ENCODE data around the gene DAP.

Gene DAP

DNA sequence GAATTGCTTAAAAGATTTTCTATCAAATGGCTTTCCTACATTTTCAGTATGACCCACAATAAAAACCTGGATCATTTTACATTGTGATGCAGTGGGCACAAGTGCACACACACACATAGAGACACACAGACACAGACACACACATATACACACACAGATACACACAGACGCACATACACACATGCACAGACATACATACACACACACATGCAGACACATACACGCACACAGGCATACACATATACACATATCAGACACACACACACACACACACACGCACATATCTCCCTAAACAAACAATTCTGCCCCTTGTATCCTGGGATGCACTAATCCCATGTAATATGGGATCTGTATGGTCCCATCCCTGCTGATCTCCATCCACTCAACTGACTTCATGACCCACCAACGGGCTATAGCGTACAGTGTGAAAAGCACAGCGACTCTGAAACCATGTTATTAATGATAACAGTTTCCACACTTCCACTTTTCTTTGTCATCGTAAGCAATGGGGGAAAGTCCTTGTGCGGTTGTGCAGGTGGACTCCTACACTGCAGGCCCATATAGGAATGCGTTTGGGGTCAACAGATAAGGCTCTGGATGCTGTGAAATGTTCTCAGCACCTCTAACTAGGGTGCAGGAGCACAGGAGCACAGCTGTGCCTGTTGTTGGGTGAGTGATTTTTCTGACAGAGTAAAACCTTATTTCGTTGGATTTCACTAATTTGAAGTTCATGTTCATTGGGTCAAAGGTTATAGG is 52.7 kb downstream of the DAP start:
- no peaks in the 10 kb centered on the region for H3K27me3 ChIP-seq (replicated peaks in 2 of 5; ENCODE audit: control insufficient read depth in 4 of 5, insufficient read depth in 5 of 5, low read length in 4 of 5)
- DNase-seq, result no peak
- H3K9me3 ChIP-seq (ENCODE audit: control extremely low read depth in 1 of 5, control insufficient read depth in 4 of 5, insufficient read depth in 2 of 5, low read depth in 1 of 5, low read length in 4 of 5), result no peaks in the 10 kb centered on the region
- peaks cover 0 to 45% (median 10%) of the 10 kb centered on the region in 4 experiments for H3K36me3 ChIP-seq (ENCODE audit: control insufficient read depth in 4 of 4, insufficient read depth in 4 of 4, low read length in 3 of 4)
- WGBS (ENCODE audit: insufficient coverage), result 92% methylated on average over 5 of the region's 10 CpGs
- CTCF ChIA-PET, result interaction anchor here (1.2 kb wide), 1 partner anchor 24 kb away, joined by 3 read pairs; no protein-coding TSS in a partner anchor
- no peak overlapping the region for H3K27ac ChIP-seq (ENCODE audit: insufficient read depth in 1 of 2, low read depth in 1 of 2, low read length in 2 of 2, poor library complexity in 1 of 2, severe bottlenecking in 2 of 2)
- POLR2A ChIA-PET, result no interaction called here
- peaks cover 5 to 20% (median 14%) of the 10 kb centered on the region in 4 experiments for H3K4me1 ChIP-seq (ENCODE audit: control extremely low read depth in 1 of 4, control insufficient read depth in 4 of 4, insufficient read depth in 4 of 4, low read length in 3 of 4)
- H3K4me3 ChIP-seq (ENCODE audit: control insufficient read depth in 1 of 7, extremely low read depth in 1 of 7, insufficient read depth in 4 of 7, low read depth in 2 of 7, low read length in 6 of 7), result no peak overlapping the region

DNA sequence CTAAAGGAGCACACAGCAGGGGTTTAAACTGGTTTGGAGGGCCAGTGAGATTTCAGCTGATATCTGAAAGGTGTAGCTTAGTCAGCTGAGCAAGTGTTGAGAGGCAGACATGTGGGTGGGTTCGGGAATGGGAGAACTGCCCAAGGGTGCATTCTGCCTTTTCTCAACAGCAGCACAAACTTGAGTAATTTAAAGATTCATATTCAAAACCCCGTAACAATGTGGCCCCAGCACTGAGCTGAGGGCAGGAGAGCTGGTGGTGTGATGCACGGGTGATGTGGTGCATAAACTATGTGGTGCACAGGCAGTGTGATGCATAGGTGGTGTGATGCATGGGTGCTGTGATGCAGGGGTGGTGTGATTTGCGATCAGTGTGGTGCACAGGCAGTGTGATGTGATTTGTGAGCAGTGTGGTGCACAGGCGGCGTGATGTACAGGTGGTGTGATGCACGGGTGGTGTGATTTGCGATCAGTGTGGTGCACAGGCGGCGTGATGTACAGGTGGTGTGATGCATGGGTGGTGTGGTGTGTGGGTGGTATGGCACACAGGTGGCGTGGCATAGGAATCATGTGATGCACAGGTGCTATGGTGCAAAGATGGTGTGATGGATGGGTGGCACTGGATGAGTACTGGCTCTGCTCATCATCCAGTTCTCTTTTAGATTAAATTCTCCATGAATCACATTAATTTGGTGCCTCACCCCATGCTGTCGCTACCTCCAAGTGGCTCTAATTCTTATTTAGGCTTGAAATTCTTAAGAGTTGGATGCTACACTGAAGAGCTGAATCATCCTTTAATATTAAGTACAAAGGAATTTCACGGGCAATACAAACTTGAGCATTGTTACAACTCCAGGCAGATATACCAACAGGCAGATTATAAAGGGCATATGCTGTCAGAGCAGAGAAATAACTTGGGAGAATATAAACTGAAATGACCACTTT is 53.6 kb downstream of the DAP start:
- CTCF ChIA-PET, result interaction anchor here (1.2 kb wide), 1 partner anchor 25 kb away, joined by 3 read pairs; no protein-coding TSS in a partner anchor
- H3K4me1 ChIP-seq (ENCODE audit: control extremely low read depth in 1 of 4, control insufficient read depth in 4 of 4, insufficient read depth in 4 of 4, low read length in 3 of 4), result peaks cover 5 to 20% (median 14%) of the 10 kb centered on the region in 4 experiments
- H3K9me3 ChIP-seq (ENCODE audit: control extremely low read depth in 1 of 5, control insufficient read depth in 4 of 5, insufficient read depth in 2 of 5, low read depth in 1 of 5, low read length in 4 of 5), result no peaks in the 10 kb centered on the region
- no peak overlapping the region for H3K27ac ChIP-seq (ENCODE audit: insufficient read depth in 1 of 2, low read depth in 1 of 2, low read length in 2 of 2, poor library complexity in 1 of 2, severe bottlenecking in 2 of 2)
- H3K4me3 ChIP-seq (ENCODE audit: control insufficient read depth in 1 of 7, extremely low read depth in 1 of 7, insufficient read depth in 4 of 7, low read depth in 2 of 7, low read length in 6 of 7), result no peak overlapping the region
- POLR2A ChIA-PET, result no interaction called here
- peaks cover 0 to 43% (median 8%) of the 10 kb centered on the region in 4 experiments for H3K36me3 ChIP-seq (ENCODE audit: control insufficient read depth in 4 of 4, insufficient read depth in 4 of 4, low read length in 3 of 4)
- no peak for DNase-seq
- no peaks in the 10 kb centered on the region for H3K27me3 ChIP-seq (replicated peaks in 2 of 5; ENCODE audit: control insufficient read depth in 4 of 5, insufficient read depth in 5 of 5, low read length in 4 of 5)
- WGBS (ENCODE audit: insufficient coverage), result 98% methylated on average over 10 of the region's 13 CpGs

GRCh38 chr5:10706326-10706725 is 54.7 kb downstream of the DAP start:
- Histone ChIP-seq H3K36me3 (ENCODE audit: control insufficient read depth in 4 of 4, insufficient read depth in 4 of 4, low read length in 3 of 4) (peaks cover 0 to 40% (median 6%) of the 10 kb centered on the region in 4 experiments), H3K27ac (ENCODE audit: insufficient read depth in 1 of 2, low read depth in 1 of 2, low read length in 2 of 2, poor library complexity in 1 of 2, severe bottlenecking in 2 of 2) (no peak overlapping the region), H3K9me3 (ENCODE audit: control extremely low read depth in 1 of 5, control insufficient read depth in 4 of 5, insufficient read depth in 2 of 5, low read depth in 1 of 5, low read length in 4 of 5) (no peaks in the 10 kb centered on the region), H3K4me3 (ENCODE audit: control insufficient read depth in 1 of 7, extremely low read depth in 1 of 7, insufficient read depth in 4 of 7, low read depth in 2 of 7, low read length in 6 of 7) (no peak overlapping the region), H3K27me3 (replicated peaks in 2 of 5; ENCODE audit: control insufficient read depth in 4 of 5, insufficient read depth in 5 of 5, low read length in 4 of 5) (no peaks in the 10 kb centered on the region), H3K4me1 (ENCODE audit: control extremely low read depth in 1 of 4, control insufficient read depth in 4 of 4, insufficient read depth in 4 of 4, low read length in 3 of 4) (peaks cover 5 to 20% (median 12%) of the 10 kb centered on the region in 4 experiments)
- 91% methylated on average over 1 of the region's 4 CpGs for WGBS (ENCODE audit: insufficient coverage)
- DNase-seq, result no peak
- ChIA-PET CTCF (no interaction called here), POLR2A (no interaction called here)

DNA sequence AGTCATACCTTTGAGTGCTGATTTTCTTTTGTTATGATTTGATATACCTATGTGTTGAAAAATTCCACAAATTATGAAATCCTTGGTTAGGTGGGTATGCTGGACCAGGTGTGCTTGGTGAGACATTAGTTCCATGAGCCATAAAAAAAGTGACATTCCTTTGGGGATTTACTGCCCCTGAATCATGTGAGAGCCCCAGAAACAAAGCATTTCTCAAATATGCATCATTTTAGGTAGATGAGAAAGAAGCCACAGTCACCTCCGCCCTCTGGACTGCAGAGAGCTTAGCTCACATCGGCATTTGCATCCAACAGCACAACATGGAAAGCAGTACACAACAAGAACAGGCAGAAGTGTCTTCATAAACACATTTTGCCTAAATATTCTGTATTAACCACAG is 55.3 kb downstream of the DAP start:
- CTCF ChIA-PET, result no interaction called here
- Histone ChIP-seq H3K4me3 (ENCODE audit: control insufficient read depth in 1 of 7, extremely low read depth in 1 of 7, insufficient read depth in 4 of 7, low read depth in 2 of 7, low read length in 6 of 7) (no peak overlapping the region), H3K4me1 (ENCODE audit: control extremely low read depth in 1 of 4, control insufficient read depth in 4 of 4, insufficient read depth in 4 of 4, low read length in 3 of 4) (peaks cover 5 to 20% (median 12%) of the 10 kb centered on the region in 4 experiments), H3K9me3 (ENCODE audit: control extremely low read depth in 1 of 5, control insufficient read depth in 4 of 5, insufficient read depth in 2 of 5, low read depth in 1 of 5, low read length in 4 of 5) (no peaks in the 10 kb centered on the region), H3K27me3 (replicated peaks in 2 of 5; ENCODE audit: control insufficient read depth in 4 of 5, insufficient read depth in 5 of 5, low read length in 4 of 5) (no peaks in the 10 kb centered on the region), H3K36me3 (ENCODE audit: control insufficient read depth in 4 of 4, insufficient read depth in 4 of 4, low read length in 3 of 4) (peaks cover 0 to 39% (median 5%) of the 10 kb centered on the region in 4 experiments), H3K27ac (ENCODE audit: insufficient read depth in 1 of 2, low read depth in 1 of 2, low read length in 2 of 2, poor library complexity in 1 of 2, severe bottlenecking in 2 of 2) (no peak overlapping the region)
- POLR2A ChIA-PET, result interaction anchor here (0.6 kb wide), 1 partner anchor 252 kb away, joined by 3 read pairs; no protein-coding TSS in a partner anchor
- DNase-seq, result no peak
- 100% methylated on average over 1 of the region's 2 CpGs for WGBS (ENCODE audit: insufficient coverage)

GRCh38 chr5:10704949-10705621 is 55.9 kb downstream of the DAP start:
- ChIA-PET CTCF (no interaction called here), POLR2A (interaction anchor here (0.6 kb wide), 1 partner anchor 251 kb away, joined by 3 read pairs; no protein-coding TSS in a partner anchor)
- Histone ChIP-seq H3K4me3 (ENCODE audit: control insufficient read depth in 1 of 7, extremely low read depth in 1 of 7, insufficient read depth in 4 of 7, low read depth in 2 of 7, low read length in 6 of 7) (no peak overlapping the region), H3K27me3 (replicated peaks in 2 of 5; ENCODE audit: control insufficient read depth in 4 of 5, insufficient read depth in 5 of 5, low read length in 4 of 5) (no peaks in the 10 kb centered on the region), H3K9me3 (ENCODE audit: control extremely low read depth in 1 of 5, control insufficient read depth in 4 of 5, insufficient read depth in 2 of 5, low read depth in 1 of 5, low read length in 4 of 5) (no peaks in the 10 kb centered on the region), H3K27ac (ENCODE audit: insufficient read depth in 1 of 2, low read depth in 1 of 2, low read length in 2 of 2, poor library complexity in 1 of 2, severe bottlenecking in 2 of 2) (no peak overlapping the region), H3K4me1 (ENCODE audit: control extremely low read depth in 1 of 4, control insufficient read depth in 4 of 4, insufficient read depth in 4 of 4, low read length in 3 of 4) (peaks cover 5 to 20% (median 12%) of the 10 kb centered on the region in 4 experiments), H3K36me3 (ENCODE audit: control insufficient read depth in 4 of 4, insufficient read depth in 4 of 4, low read length in 3 of 4) (peaks cover 0 to 40% (median 5%) of the 10 kb centered on the region in 4 experiments)
- 54% methylated on average over 6 of the region's 10 CpGs for WGBS (ENCODE audit: insufficient coverage)
- peak; percentile 61 to 85 (median 72) for DNase-seq

DNA sequence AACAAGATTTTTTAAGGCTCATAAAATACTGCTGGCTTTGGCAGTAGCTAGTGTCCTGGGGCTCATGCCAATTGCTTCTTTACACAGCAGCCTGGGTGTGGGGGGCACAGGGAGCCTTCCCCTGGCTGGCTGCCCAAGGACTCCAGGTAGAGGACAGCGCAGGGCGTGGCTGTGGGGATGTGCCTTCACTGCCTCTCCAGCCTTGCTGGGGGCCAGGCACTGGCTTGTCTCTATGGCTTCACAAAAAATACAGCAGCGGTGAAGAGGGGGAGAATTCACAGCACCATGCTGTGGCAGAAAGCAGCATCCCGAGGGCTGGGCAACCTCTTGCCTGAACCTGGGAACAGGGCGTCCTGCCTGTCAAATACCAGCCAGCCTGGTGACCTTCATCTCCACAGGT is 57.4 kb downstream of the DAP start:
- 96% methylated on average over 5 of the region's 5 CpGs for WGBS (ENCODE audit: insufficient coverage)
- Histone ChIP-seq H3K4me1 (ENCODE audit: control extremely low read depth in 1 of 4, control insufficient read depth in 4 of 4, insufficient read depth in 4 of 4, low read length in 3 of 4) (peaks cover 5 to 20% (median 12%) of the 10 kb centered on the region in 4 experiments), H3K27me3 (replicated peaks in 2 of 5; ENCODE audit: control insufficient read depth in 4 of 5, insufficient read depth in 5 of 5, low read length in 4 of 5) (no peaks in the 10 kb centered on the region), H3K27ac (ENCODE audit: insufficient read depth in 1 of 2, low read depth in 1 of 2, low read length in 2 of 2, poor library complexity in 1 of 2, severe bottlenecking in 2 of 2) (no peak overlapping the region), H3K4me3 (ENCODE audit: control insufficient read depth in 1 of 7, extremely low read depth in 1 of 7, insufficient read depth in 4 of 7, low read depth in 2 of 7, low read length in 6 of 7) (no peak overlapping the region), H3K36me3 (ENCODE audit: control insufficient read depth in 4 of 4, insufficient read depth in 4 of 4, low read length in 3 of 4) (peaks cover 0 to 45% (median 6%) of the 10 kb centered on the region in 4 experiments), H3K9me3 (ENCODE audit: control extremely low read depth in 1 of 5, control insufficient read depth in 4 of 5, insufficient read depth in 2 of 5, low read depth in 1 of 5, low read length in 4 of 5) (no peaks in the 10 kb centered on the region)
- ChIA-PET CTCF (interaction anchor here (1.0 to 3.5 kb wide), 6 partner anchors 12 to 75 kb away, joined by 3 to 13 read pairs (median 6); no protein-coding TSS in a partner anchor), POLR2A (no interaction called here)
- DNase-seq, result no peak

Measured in common myeloid progenitor, CD34-positive (primary cell).